ENCODE results near the gene PPL.

The PPL gene

DNA sequence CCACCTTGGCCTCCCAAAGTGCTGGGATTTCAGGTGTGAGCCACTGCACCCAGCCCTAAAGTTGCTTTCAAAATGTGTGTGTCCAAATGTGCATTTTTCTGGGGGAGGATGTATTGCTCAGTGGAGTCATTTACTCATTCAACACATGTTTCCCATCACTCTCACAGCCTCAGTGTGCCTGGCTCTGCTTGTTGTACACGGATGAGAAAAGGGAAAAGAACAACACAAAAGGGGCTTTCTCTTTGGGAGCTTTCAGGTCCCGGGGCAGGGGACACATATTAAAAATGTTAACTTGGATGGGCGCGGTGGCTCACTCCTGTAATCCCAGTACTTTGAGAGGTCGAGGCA, 1.7 kb upstream of the PPL start:
- no peak for DNase-seq (ENCODE audit: low spot score)
- TF ChIP-seq, protein P1, sequence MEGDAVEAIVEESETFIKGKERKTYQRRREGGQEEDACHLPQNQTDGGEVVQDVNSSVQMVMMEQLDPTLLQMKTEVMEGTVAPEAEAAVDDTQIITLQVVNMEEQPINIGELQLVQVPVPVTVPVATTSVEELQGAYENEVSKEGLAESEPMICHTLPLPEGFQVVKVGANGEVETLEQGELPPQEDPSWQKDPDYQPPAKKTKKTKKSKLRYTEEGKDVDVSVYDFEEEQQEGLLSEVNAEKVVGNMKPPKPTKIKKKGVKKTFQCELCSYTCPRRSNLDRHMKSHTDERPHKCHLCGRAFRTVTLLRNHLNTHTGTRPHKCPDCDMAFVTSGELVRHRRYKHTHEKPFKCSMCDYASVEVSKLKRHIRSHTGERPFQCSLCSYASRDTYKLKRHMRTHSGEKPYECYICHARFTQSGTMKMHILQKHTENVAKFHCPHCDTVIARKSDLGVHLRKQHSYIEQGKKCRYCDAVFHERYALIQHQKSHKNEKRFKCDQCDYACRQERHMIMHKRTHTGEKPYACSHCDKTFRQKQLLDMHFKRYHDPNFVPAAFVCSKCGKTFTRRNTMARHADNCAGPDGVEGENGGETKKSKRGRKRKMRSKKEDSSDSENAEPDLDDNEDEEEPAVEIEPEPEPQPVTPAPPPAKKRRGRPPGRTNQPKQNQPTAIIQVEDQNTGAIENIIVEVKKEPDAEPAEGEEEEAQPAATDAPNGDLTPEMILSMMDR (IDR thresholded peaks at IDR 0.05; ENCODE audit: extremely low read depth, insufficient read depth, missing control alignments): no peak
- in situ Hi-C loops (cut with MboI; ENCODE audit: low pct_unique_long_range_greater_than_20kb, low sequenced_read_pairs, unreplicated experiment): no loop called here

DNA sequence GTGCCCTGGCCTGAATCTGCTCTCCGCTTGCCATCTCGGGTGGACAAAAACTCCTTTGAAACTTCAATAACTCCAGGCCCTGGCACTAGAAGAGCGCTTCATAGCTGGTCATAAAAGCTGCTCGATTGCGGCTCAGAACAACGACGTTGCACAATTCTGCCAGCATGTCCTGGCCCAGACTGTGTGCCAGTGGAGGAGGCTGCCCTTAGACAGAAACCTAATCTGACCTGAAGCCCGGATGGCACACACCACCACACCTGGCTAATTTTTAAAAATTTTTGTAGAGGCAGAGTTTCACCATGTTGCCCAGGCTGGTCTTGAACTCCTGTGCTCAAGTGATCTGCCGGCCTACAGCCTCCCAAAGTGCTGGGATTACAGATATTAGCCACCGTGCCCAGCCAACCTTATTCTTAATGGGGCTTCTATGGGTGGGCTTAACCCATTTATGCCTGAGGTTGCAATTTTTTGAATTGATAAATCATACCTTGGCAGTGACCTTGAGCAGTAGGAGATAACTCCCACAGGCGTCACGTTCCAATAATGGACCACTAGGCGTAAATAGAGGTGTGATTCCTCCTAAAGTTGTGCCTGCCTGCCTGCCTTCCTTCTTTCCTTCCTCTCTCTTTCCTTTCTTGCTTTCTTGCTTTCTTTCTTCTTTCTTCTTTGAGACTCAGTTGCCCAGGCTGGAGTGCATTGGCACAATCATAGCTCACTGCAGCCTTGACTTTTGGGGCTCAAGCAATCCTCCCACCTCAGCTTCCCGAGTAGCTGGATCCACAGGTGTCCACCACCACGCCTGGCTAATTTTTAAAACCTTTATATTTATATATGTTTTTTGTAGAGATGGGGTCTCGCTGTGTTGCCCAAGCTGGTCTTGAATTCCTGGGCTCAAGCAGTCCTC, 1.1 kb upstream of the PPL start:
- TF ChIP-seq, protein P1 (IDR thresholded peaks at IDR 0.05; ENCODE audit: extremely low read depth, insufficient read depth, missing control alignments): no peak
- DNase-seq (ENCODE audit: low spot score): no peak
- in situ Hi-C loops (cut with MboI; ENCODE audit: low pct_unique_long_range_greater_than_20kb, low sequenced_read_pairs, unreplicated experiment): no loop called here

DNA sequence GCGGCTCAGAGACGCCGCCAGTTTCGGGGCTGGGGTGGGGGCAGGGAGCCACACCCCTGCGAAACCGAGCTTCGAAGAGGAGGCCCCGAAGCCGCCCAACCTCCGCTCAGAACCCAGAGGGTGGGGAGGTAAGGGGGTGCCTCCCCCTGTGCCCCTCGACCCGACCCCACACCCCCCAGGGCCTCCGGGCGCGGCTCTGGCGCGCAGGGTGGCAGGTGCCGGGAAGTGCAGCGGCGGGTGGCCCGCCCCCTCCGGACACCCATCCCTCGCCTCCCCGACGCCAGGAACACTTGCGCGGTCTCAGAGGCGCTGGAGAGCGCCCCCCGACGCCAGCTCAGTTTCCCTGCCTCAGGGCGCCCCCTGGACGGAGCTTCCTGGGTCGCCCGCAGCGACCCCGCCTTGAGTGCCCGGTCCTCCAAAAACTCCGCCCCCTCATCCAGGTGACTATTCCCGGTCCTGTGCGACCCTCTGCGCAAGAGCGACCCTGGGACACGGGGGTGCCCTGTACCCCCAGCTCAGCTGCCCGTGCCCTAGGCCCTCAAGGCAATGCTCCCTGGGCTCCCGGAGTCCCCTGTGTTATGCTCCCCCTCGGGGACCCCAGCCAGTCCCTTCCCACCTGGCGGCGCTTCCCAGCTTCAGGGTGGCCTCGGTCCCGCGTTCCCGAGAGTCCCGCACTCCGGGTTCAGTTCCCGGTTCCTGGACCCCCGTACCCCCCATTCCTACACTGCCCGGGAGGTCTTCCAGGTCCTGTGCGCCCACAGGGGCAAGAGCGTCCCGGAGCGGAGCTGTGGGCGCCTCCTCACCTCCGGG, 562 bp downstream of the PPL start:
- TF ChIP-seq, protein P1 (IDR thresholded peaks at IDR 0.05; ENCODE audit: extremely low read depth, insufficient read depth, missing control alignments): peak; percentile 23
- in situ Hi-C loops (cut with MboI; ENCODE audit: low pct_unique_long_range_greater_than_20kb, low sequenced_read_pairs, unreplicated experiment): no loop called here
- peak; percentile 55 for DNase-seq (ENCODE audit: low spot score)

DNA sequence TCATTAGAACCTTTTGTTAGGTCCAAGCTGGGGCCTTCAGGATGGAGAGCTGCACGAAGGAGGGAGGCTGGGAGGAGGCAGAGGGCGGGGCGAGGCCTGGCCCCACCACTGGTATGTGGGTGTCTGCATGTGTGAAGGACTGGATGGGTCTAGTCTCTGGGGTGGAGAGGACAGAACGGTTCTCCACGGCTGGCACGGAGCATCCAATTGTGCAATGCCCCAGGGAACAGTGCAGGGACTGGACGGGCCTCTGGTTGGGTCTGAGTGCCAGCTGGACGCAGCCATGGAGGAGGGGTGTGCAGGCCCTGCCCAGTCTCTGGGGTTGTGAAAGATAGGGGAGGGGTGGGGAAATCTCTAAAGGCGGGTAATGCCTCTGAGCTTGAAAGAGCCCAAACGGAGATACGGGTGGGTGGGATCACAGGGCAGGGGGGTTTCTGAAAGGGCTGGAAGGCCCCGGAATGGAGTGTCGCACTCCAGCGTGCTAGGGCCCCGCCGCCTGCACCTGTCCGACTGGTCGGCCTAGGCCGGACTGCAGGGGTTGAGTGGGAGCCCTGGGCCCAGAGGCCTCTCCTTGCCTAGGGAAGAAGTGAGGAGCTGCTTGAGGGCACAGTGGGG, 1.6 kb downstream of the PPL start:
- DNase-seq (ENCODE audit: low spot score): no peak
- in situ Hi-C loops (cut with MboI; ENCODE audit: low pct_unique_long_range_greater_than_20kb, low sequenced_read_pairs, unreplicated experiment): no loop called here
- TF ChIP-seq, protein P1 (IDR thresholded peaks at IDR 0.05; ENCODE audit: extremely low read depth, insufficient read depth, missing control alignments): no peak

DNA sequence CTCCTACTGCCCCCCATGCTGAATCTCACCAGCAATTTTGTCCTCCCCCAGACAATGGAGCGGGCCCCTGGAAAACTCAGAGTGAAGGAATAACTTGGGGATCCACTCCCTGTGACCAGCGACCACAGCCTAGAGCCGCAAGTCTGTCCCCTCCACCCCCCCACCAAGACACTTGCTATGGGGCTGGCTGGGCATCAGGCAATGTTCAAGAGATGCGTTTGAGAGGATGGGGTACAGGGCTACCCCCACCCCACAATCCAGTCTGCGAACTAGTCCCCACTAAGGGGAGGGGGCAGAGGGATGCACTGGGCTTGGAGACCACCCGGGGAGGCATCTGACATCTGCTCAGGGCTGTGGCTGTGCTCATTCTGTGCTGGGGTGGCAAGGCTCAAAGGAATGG, 2.4 kb downstream of the PPL start:
- no peak for DNase-seq (ENCODE audit: low spot score)
- TF ChIP-seq, protein P1 (IDR thresholded peaks at IDR 0.05; ENCODE audit: extremely low read depth, insufficient read depth, missing control alignments): no peak
- in situ Hi-C loops (cut with MboI; ENCODE audit: low pct_unique_long_range_greater_than_20kb, low sequenced_read_pairs, unreplicated experiment): no loop called here

DNA sequence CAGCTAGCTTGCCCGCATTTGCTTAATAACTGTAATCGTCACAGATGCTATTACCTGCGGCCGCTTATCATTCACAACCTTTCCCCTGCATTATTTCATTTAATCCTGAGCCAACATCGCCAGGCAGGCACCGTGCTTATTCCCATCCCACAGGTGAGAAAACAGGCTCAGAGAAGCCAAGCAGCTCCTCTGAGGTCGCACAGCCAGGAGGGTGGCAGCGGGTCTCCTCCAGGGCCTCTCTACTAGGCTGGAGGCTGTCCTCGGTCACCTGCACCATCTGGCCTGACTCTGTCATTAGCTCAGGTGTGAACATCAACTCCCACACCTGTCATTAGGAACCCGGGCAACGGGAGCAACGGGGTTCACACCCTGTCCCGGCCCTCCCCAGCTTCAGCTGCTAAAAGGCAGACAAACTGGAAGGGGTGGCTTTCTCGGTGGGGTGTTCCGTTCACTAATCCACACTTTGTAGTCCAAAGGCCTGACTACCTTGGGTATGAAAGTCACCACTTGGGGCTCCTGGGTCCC, 3.0 kb downstream of the PPL start:
- in situ Hi-C loops (cut with MboI; ENCODE audit: low pct_unique_long_range_greater_than_20kb, low sequenced_read_pairs, unreplicated experiment): no loop called here
- DNase-seq (ENCODE audit: low spot score): no peak
- TF ChIP-seq, protein P1 (IDR thresholded peaks at IDR 0.05; ENCODE audit: extremely low read depth, insufficient read depth, missing control alignments): no peak
